Skeletal muscle satellite cell (primary cell): Measurements from ENCODE around the gene EMCN.

Experiments
- H3K27me3 ChIP-seq: 2 replicates; pipeline ENCODE4 v1.7.0; 2013; ENCODE audit warnings: low read length; ENCODE audit not compliant: control insufficient read depth, insufficient read depth
- H3K36me3 ChIP-seq: 2 replicates; pipeline ENCODE4 v1.7.0; 2013; ENCODE audit warnings: mild to moderate bottlenecking, control low read depth, low read length; ENCODE audit not compliant: insufficient read depth
- H3K4me1 ChIP-seq: 2 replicates; pipeline ENCODE4 v1.7.0; 2013; ENCODE audit warnings: low read length; ENCODE audit not compliant: control insufficient read depth, insufficient read depth
- H3K4me2 ChIP-seq: 2 replicates; pipeline ENCODE4 v1.7.0; 2013; ENCODE audit warnings: mild to moderate bottlenecking, low read length
- H3K4me3 ChIP-seq: 2 replicates; pipeline ENCODE4 v1.7.0; 2013; ENCODE audit warnings: low read length
- H3K9ac ChIP-seq: 2 replicates; pipeline ENCODE4 v1.7.0; 2013; ENCODE audit warnings: mild to moderate bottlenecking, low read depth, low read length, moderate library complexity
- H3K9me3 ChIP-seq: replicated peaks from 2 replicates; pipeline ENCODE4 v1.7.0; 2013; ENCODE audit warnings: mild to moderate bottlenecking, control low read depth, low read length

The EMCN gene

GRCh38 chr4:100347241-100347640 is 170.6 kb downstream of the EMCN start:
- Histone ChIP-seq H3K4me1 (peaks cover 10% of the 10 kb centered on the region), H3K9ac (no peak overlapping the region), H3K27me3 (no peaks in the 10 kb centered on the region), H3K9me3 (no peaks in the 10 kb centered on the region), H3K4me2 (no peak overlapping the region), H3K36me3 (no peaks in the 10 kb centered on the region), H3K4me3 (no peak overlapping the region)

- H3K4me1 ChIP-seq, result peaks cover 10% of the 10 kb centered on the region
- no peaks in the 10 kb centered on the region for H3K27me3 ChIP-seq
- no peak overlapping the region for H3K9ac ChIP-seq
- no peak overlapping the region for H3K4me2 ChIP-seq
- H3K4me3 ChIP-seq, result no peak overlapping the region
- H3K9me3 ChIP-seq, result no peaks in the 10 kb centered on the region
- H3K36me3 ChIP-seq, result no peaks in the 10 kb centered on the region
These were observed 172.2 kb downstream of the EMCN start for GRCh38 chr4:100345585-100345984.
